ENCODE measurements around the gene UTP20.

GRCh38 chr12:101305794-101306193, 25.9 kb downstream of the UTP20 start:
- TF ChIP-seq EZH2 (IDR thresholded peaks at IDR 0.05; ENCODE audit: insufficient read depth, poor library complexity, severe bottlenecking) (no peak), EZH2phosphoT487 (IDR thresholded peaks at IDR 0.05; ENCODE audit: insufficient read depth, low read depth) (no peak)

All from GM23248 (cell line).